Nucleus accumbens (tissue), 56 donors: ENCODE measurements around the gene ATXN1L.
"Not testable (repeated sequence)": the region's sequence is repeated elsewhere in the genome, so short reads cannot be mapped to it uniquely, and the experiment has no call there.

Source experiments
- DNase-seq, 56 donors: peaks; one replicate each; lab custom pipeline; 2025; lab: John Stamatoyannopoulos, UW

ATXN1L gene

DNA sequence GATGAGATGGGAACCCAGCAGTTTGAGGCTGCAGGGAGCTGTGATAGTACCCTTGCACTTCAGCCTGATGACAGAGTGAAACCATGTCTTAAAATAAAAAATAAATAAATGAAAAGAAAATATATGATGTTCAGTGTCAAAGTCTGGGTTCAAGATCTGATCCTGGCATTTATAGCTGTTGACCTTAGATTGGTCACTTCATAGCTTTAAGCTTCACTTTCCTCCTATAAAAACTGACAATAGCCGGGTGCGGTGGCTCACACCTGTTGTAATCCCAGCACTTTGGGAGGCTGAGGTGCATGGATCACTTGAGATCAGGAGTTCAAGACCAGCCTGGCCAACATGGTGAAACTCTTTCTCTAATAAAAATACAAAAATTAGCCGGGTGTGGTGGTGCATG is 43.4 kb downstream of the ATXN1L start:
- no peak for DNase-seq

DNA sequence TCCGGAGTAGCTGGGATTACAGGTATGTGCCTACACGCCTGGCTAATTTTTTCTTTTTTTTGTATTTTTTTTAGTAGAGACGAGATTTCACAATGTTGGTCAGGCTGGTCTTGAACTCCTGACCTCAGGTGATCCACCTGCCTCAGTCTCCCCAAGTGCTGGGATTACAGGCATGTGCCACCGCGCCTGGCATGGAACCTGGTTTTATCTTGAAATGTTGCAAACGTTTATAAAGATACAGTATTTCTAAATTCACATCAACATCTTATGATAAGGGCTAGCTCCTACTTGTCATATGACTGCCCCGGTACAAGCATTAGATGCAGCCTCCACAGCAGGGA is 48.1 kb downstream of the ATXN1L start:
- DNase-seq: no peak

DNA sequence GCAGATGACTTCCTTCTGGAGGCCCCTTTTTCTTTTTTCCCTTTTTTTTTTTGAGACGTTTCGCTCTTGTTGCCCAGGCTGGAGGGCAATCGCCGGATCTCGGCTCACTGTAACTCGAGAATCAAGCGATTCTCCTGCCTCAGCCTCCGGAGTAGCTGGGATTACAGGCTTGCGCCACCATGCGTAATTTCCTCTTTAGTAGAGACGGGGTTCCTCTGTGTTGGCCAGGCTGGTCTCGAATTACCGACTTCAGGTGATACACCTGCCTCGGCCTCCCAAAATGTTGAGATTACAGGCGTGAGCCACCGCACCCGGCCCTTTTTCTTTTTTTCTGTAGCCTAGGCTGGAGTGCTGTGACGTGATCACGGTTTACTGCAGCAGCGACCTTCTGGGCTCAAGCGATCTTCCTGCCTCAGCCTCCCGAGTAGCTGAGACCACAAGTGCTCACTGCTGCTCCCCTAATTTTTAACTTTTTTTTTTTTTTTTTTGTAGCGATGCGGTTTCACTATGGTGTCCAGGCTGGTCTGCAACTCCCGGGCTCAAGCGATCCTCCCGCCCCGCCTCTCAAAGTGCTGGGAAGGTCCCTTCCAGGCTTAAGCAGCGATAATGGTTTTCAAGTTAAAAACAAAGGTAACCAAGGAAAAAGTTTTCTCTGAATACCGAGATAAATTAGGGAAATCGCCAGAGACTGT is 48.6 kb downstream of the ATXN1L start:
- DNase-seq: peak in 42 of 56 donors; percentile 3 to 64 (median 26)

DNA sequence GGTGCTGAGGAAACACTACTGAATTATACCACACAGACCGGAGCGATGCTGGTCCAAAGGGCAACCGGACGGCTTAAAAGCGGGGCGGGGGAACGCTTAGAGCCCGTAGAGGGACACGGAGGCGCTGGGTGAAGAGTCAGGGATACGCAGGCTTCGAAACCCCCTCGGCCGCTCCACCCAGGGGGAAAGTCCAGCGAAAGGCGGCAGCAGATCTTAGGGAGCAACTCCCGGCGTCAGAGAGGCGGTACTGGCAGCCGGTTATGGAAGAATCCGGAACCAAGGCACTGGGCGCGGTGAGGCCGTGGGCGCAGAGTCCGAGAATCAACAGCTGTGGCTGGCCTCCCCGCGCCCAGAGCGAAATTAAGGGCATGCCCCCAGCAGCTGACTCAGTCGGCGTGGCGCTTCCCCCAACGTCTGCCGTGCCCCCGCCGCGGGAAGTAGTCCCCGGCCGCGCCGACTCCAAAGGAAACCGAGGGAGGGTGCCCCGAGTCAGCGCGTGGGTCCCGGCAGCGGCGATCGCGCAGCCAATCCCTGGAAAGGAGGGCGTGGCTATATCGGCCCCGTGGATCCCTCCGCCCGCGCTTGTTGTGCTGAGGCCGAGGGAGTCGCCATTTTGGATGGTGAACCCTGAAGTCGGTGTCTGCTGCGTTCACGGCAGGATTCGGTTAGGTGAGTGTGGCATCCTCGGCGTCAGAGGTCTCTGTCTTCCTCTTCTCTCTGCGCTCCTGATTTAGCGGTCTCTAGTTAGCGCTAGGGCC is 49.3 kb downstream of the ATXN1L start, which contains the start of gene IST1:
TSS of gene IST1 (plus strand) at position 611 of the 758 bp plus-strand sequence. CDS start 20,110 bp downstream, outside the sequence.
- DNase-seq: peak; percentile 62 to 98 (median 96)

DNA sequence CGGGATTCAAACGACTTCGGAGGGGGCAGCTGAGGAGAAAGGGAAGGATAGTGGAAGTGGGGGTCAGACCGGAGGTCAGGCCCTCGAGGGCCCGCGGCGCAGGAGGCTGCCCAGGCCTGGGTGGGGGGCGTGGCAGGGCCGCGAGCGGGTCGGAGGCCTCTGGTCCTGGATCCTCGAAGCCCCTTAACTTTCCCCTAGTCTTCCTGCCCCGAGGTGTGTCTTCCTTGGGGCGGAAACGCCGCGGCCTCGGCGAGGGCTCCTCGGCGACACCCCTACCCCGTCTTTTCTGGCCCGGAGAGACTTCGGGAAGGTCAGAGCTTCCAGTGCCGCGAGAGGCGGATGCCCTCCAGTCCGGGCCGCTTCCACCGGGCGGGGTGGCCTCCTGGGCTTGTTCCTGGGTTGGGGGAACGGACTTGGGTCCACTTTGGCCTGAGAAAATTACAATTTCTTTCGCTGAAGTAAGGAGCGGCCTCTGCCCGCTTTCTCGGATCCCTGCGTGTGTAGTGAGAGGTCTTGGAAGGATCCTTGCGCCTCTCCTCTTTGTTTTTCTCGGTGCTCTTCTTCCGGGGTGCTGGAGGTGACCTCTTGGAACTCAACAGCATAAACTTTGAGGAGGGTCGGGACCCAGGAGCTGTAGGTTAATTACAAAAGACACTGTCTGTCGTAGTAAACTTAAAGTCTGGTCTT is 50.0 kb downstream of the ATXN1L start:
- DNase-seq: peak in 10 of 56 donors; percentile 28 to 57 (median 46)

DNA sequence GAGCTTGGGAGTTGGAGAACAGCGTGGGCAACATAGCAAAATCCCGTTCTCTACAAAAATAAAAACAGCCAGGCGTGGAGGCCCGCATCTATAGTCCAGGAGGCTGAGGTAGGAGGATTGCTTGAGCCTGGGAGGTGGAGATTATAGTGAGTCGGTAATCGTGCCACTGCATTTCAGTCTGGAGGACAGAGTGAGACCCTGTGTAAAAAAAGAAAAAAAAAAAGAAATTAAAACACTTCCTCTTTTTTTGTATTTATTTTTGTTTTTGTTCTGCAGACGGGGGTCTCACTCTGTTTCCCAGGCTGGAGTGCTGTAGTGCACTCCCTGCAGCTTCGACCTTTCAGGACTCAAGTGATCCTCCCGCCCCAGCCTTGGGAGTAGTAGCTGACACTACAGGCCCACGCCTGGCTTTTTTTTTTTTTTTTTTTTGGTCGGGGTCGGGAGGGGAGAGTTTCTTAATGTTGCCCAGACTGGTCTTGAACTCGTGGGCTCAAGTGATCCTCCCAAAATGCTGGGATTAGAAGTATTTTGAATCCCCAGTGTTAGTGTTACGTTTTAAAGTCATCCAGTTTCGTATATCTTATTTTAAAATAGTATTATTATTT is 51.1 kb downstream of the ATXN1L start:
- no peak for DNase-seq

DNA sequence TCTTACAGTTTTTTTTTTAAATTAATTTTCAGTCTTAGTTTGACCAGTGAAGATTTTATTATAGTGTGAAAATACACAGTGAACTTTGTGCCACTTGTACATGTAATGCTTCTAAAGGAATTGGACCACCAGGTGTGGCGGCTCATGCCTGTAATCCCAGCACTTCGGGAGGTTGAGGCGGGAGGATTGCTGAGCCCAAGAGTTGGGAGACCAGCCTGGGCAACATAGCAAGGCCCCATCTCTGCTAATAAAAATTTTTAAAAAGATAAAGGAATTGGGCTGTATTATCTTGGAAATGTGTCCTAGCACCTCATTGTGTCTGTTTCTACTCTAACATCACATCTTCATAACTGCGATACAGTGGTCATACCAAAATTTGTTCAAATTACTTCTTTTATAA is 53.4 kb downstream of the ATXN1L start:
- DNase-seq: no peak

DNA sequence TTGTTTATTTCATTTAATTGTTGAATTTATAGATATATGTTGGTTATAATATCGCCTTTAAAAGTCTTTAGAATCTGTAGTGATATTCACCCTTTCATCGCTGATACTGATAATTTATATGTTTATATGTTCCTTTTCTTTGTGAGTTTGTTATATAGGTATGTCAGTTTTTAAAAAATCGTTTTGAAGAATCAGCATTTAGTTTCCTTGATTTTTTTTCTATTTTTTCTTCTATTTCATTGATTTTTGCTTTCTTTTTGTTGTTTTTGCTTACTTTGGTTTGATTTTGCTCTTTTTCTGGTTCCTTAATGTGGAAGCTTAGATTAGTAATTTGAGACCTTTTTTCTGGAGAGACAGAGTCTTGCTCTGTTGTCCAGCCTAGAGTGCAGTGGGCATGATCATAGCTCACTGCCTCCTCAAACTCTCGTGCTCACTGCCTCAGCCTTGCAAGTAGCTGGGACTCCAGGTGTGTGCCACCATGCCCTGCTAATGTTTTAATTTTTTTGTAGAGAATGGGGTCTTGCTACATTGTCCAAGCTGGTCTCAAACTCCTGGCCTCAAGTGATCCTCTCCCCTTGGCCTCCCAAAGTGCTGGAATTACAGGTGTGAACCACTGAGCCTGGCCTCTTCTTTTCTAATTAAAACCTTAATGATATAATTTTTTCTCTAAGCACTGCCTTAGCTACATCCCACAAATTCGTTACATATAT is 57.0 kb downstream of the ATXN1L start:
- no peak for DNase-seq

DNA sequence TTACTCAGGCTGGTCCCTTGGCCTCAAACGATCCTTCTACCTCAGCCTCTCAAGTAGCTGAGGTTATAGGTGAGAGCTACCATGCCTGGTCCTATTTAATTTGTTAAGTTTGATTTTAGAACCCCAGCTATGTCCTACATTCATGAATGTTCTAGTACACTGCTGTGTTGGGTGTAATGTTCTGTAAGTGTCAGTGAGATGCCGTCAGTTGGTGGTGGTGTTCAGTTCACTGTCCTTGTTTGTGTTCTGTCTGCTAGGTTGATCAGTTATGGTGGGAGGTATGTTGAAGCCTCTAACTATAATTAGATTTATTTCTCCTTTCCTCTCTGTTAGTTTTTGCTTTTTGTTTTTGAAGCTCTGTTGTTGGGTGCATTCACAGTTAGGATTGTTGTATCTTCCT is 57.8 kb downstream of the ATXN1L start:
- DNase-seq: no peak

DNA sequence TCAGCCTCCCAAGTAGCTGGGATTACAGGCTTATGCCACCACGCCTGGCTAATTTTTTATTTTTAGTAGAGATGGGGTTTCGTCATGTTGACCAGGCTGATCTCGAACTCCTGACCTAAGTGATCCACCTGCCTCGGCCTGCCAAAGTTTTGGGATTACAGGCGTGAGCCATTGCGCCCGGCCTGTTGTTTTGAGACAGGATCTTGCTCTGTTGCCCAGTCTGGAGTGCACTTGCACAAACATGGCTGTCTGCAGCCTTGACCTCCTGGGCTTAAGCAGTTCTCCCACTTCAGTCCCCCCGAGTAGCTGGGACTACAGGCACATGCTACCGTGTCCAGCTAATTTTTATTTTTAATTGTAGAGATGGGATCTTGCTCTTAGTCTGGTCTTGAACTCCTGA is 58.5 kb downstream of the ATXN1L start:
- DNase-seq: no peak

DNA sequence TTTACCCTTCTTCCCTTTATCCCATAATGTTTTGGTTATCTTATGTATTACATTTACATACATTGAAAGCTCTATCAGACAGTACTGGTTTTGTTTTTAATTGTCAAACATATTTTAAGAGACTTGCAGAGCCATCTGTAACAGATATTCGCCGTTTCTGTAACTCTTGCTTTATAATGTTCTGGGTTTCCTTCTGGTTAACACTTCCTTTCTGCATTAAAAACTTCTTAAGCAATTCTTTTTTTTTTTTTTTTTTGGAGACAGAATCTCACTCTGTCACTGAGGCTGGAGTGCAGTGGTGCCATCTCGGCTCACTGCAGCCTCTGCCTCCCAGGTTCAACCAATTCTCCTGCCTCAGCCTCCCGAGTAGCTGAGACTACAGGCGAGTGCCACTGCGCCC is 60.0 kb downstream of the ATXN1L start:
- DNase-seq: not testable (repeated sequence)
